ENCODE data around the gene PCDH11X. TPM values are rescaled to one million over a fixed set of nuclear protein-coding genes. Genes with fewer than 3 reads are reported as not detected.

The PCDH11X gene
- under 0.01 and 0.22 TPM in 2 replicates for total RNA-seq

GRCh38 chrX:91779135-91779534, at the start of gene PCDH11X:
Gene PCDH11X (plus strand): TSS chrX:91779375. CDS start chrX:91835505, 56,130 bp downstream.

Small RNA genes within 50 kb of the gene (small RNA-seq; reads per million reads assigned to genes)
- gene RNU2-26P, result not detected

Measured in thoracic aorta endothelial cell (primary cell).